Trophoblast cell (in vitro differentiated cells and primary cell): ENCODE results near the gene PDZD7.

Experiments
- DNase-seq, 2 donors: peaks; one replicate each; pipeline ENCODE4 v3.0.0-alpha.2; 2016
- H2AFZ ChIP-seq: 2 replicates; pipeline ENCODE4 v1.6.1; 2013; ENCODE audit warnings: low read length, moderate library complexity, mild to moderate bottlenecking; ENCODE audit not compliant: insufficient read depth, poor library complexity
- H2AK5ac ChIP-seq: 2 replicates; pipeline ENCODE4 v1.6.1; 2013; ENCODE audit warnings: mild to moderate bottlenecking, low read length
- H2BK120ac ChIP-seq: 2 replicates; pipeline ENCODE4 v1.6.1; 2013; ENCODE audit warnings: low read length, mild to moderate bottlenecking, moderate library complexity; ENCODE audit not compliant: insufficient read depth, poor library complexity
- H2BK12ac ChIP-seq: 2 replicates; pipeline ENCODE4 v1.6.1; 2013; ENCODE audit warnings: mild to moderate bottlenecking, low read length, moderate library complexity
- H2BK5ac ChIP-seq: 2 replicates; pipeline ENCODE4 v1.6.1; 2013; ENCODE audit warnings: low read length, low read depth, moderate library complexity, mild to moderate bottlenecking; ENCODE audit not compliant: poor library complexity
- H3K14ac ChIP-seq: 2 replicates; pipeline ENCODE4 v1.6.1; 2013; ENCODE audit warnings: mild to moderate bottlenecking, low read length
- H3K18ac ChIP-seq: 2 replicates; pipeline ENCODE4 v1.6.1; 2013; ENCODE audit warnings: mild to moderate bottlenecking, low read length
- H3K23ac ChIP-seq: 2 replicates; pipeline ENCODE4 v1.6.1; 2013; ENCODE audit warnings: low read length
- H3K27ac ChIP-seq: 2 replicates; pipeline ENCODE4 v1.5.1; 2013; ENCODE audit warnings: low read depth, mild to moderate bottlenecking, inconsistent platforms, low read length, moderate library complexity
- H3K27me3 ChIP-seq: 2 replicates; pipeline ENCODE4 v1.6.1; 2013; ENCODE audit warnings: inconsistent platforms, mild to moderate bottlenecking, low read length, moderate library complexity; ENCODE audit not compliant: insufficient read depth
- H3K36me3 ChIP-seq, 2 experiments: 1 replicate in 1 of 2; 2 replicates in 1 of 2; pipeline ENCODE4 v1.6.1; 2013; ENCODE audit warnings: low read length in 2 of 2, mild to moderate bottlenecking in 2 of 2, moderate library complexity in 1 of 2; ENCODE audit not compliant: insufficient read depth in 2 of 2, control insufficient read depth in 1 of 2
- H3K4ac ChIP-seq: 2 replicates; pipeline ENCODE4 v1.6.1; 2013; ENCODE audit warnings: low read depth, mild to moderate bottlenecking, low read length, moderate library complexity
- H3K4me1 ChIP-seq, 2 experiments: 1 replicate in 1 of 2; 2 replicates in 1 of 2; pipeline ENCODE4 v1.6.1; 2013; ENCODE audit warnings: low read length in 2 of 2, mild to moderate bottlenecking in 2 of 2, moderate library complexity in 1 of 2; ENCODE audit not compliant: insufficient read depth in 2 of 2, control insufficient read depth in 1 of 2
- H3K4me2 ChIP-seq: 2 replicates; pipeline ENCODE4 v1.6.1; 2013; ENCODE audit warnings: inconsistent platforms, mild to moderate bottlenecking, low read length, moderate library complexity
- H3K4me3 ChIP-seq: 2 replicates; pipeline ENCODE4 v1.5.1; 2013; ENCODE audit warnings: mild to moderate bottlenecking, low read depth, low read length, inconsistent platforms
- H3K79me1 ChIP-seq: one replicate; pipeline ENCODE4 v1.6.1; 2013; ENCODE audit warnings: low read length
- H3K79me2 ChIP-seq: 2 replicates; pipeline ENCODE4 v1.6.1; 2013; ENCODE audit warnings: low read length, mild to moderate bottlenecking; ENCODE audit not compliant: control insufficient read depth, insufficient read depth, poor library complexity
- H3K9ac ChIP-seq: 2 replicates; pipeline ENCODE4 v1.6.1; 2013; ENCODE audit warnings: mild to moderate bottlenecking, low read length
- H3K9me3 ChIP-seq: 2 replicates; pipeline ENCODE4 v1.6.1; 2013; ENCODE audit warnings: low read depth, mild to moderate bottlenecking, control low read depth, inconsistent platforms, low read length; ENCODE audit not compliant: insufficient read depth
- H4K12ac ChIP-seq: 2 replicates; pipeline ENCODE4 v1.6.1; 2013; ENCODE audit warnings: low read depth, mild to moderate bottlenecking, low read length, moderate library complexity
- H4K8ac ChIP-seq: 2 replicates; pipeline ENCODE4 v1.6.1; 2013; ENCODE audit warnings: low read depth, mild to moderate bottlenecking, low read length, moderate library complexity
- H4K91ac ChIP-seq: one replicate; pipeline ENCODE4 v1.6.1; 2013; ENCODE audit warnings: low read depth, mild to moderate bottlenecking, low read length, moderate library complexity
- WGBS: extraction: QIAGEN DNeasy Blood & Tissue Kit; methylation state at CpG from one replicate; pipeline ENCODE4 v1.1.7; 2013; ENCODE audit warnings: missing lambda C conversion rate; ENCODE audit not compliant: insufficient read length, insufficient coverage; ENCODE audit errors: extremely low coverage; 5-methylcytosine and 5-hydroxymethylcytosine counted together

Gene PDZD7

DNA sequence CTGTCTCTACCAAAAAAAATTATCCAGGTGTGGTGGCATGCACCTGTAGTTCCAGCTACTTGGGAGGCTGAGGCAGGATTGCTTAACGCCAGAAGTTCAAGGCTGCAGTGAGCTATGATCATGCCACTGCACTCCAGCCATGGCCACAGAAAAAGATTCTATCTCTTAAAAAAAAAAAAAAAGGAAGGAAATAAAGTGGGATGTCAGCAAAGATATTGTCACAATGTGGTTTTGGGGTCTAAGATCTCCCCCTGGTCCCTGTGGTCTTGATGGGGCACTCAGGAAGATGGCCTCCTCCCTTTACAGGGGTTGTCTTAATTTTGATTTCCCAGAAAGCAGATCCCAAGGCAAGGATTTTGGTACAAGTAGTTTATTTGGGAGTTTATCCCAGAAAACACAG lies 23.4 kb upstream of the PDZD7 start:
- no peak overlapping the region for H3K4ac ChIP-seq
- H3K4me3 ChIP-seq: no peak overlapping the region
- no peak overlapping the region for H3K4me2 ChIP-seq
- H4K12ac ChIP-seq: no peak overlapping the region
- no peak overlapping the region for H3K9ac ChIP-seq
- no peak overlapping the region for H2BK120ac ChIP-seq
- peaks cover 6% of the 10 kb centered on the region for H3K27me3 ChIP-seq
- H3K27ac ChIP-seq: no peak overlapping the region
- no peak overlapping the region for H3K23ac ChIP-seq
- no peak overlapping the region for H2AFZ ChIP-seq
- no peak overlapping the region for H3K18ac ChIP-seq
- no peak overlapping the region for H3K14ac ChIP-seq
- H3K79me1 ChIP-seq: no peaks in the 10 kb centered on the region
- H4K91ac ChIP-seq: no peak overlapping the region
- peaks cover 2 to 5% of the 10 kb centered on the region in 2 experiments for H3K4me1 ChIP-seq
- no peak overlapping the region for H2AK5ac ChIP-seq
- no peak for DNase-seq
- no peak overlapping the region for H4K8ac ChIP-seq
- H2BK12ac ChIP-seq: no peak overlapping the region
- no peak overlapping the region for H2BK5ac ChIP-seq
- H3K36me3 ChIP-seq: peaks cover 0 to 3% of the 10 kb centered on the region in 2 experiments
- no peaks in the 10 kb centered on the region for H3K9me3 ChIP-seq
- WGBS: no CpG with 5 or more reads among the region's 1 CpG
- no peaks in the 10 kb centered on the region for H3K79me2 ChIP-seq

DNA sequence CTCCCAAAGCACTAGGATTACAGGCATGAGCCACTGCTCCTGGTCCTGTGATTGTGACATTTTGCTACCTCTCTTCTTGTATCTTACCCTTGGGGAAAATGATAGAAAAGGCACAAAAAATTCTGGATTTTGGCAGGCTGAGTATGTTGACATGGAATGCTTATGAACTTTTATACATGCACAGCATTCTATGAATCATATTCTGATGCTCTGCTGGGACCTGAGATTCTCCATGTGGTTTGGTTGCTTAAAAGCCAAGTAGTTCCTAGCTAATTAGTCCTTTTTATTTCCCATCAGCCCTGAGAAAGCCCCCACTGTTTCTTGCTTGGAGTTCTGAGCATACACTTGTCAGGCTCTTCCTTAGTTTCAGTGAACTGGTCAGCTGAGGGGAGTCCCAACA lies 22.6 kb upstream of the PDZD7 start:
- no peak overlapping the region for H2AK5ac ChIP-seq
- H3K9me3 ChIP-seq: peaks cover 2% of the 10 kb centered on the region
- H3K18ac ChIP-seq: no peak overlapping the region
- no peak overlapping the region for H2BK120ac ChIP-seq
- no peak overlapping the region for H3K23ac ChIP-seq
- no peak overlapping the region for H4K91ac ChIP-seq
- H3K27ac ChIP-seq: no peak overlapping the region
- no peak overlapping the region for H2BK12ac ChIP-seq
- H4K12ac ChIP-seq: no peak overlapping the region
- no peak overlapping the region for H3K9ac ChIP-seq
- H3K79me2 ChIP-seq: no peaks in the 10 kb centered on the region
- no peak overlapping the region for H2AFZ ChIP-seq
- H3K4me2 ChIP-seq: no peak overlapping the region
- no peak overlapping the region for H4K8ac ChIP-seq
- no peak overlapping the region for H3K4ac ChIP-seq
- no peaks in the 10 kb centered on the region for H3K79me1 ChIP-seq
- peaks cover 2 to 5% of the 10 kb centered on the region in 2 experiments for H3K4me1 ChIP-seq
- no peak overlapping the region for H2BK5ac ChIP-seq
- H3K4me3 ChIP-seq: no peak overlapping the region
- no peak for DNase-seq
- H3K36me3 ChIP-seq: peaks cover 0 to 3% of the 10 kb centered on the region in 2 experiments
- no peak overlapping the region for H3K14ac ChIP-seq
- peaks cover 15% of the 10 kb centered on the region for H3K27me3 ChIP-seq

DNA sequence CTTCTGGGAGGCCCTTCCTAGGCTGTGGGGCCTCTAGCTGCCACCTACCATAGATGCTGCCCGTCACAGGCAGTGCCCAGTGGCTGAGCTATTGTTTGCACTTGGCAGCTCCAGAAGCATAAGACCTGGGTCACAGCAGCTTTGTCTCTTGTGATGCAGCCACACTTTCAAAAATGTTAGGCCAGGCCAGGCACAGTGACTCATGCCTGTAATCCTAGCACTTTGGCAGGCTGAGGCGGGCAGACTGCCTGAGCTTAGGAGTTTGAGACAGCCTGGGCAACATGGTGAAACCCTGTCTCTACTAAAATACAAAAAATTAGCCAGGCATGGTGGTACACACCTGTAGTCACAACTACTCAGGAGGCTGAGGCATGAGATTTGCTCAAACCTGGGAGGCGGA lies 21.4 kb upstream of the PDZD7 start:
- H2BK12ac ChIP-seq: no peak overlapping the region
- no peak overlapping the region for H2AFZ ChIP-seq
- no CpG with 5 or more reads among the region's 3 CpGs for WGBS
- H3K4me2 ChIP-seq: no peak overlapping the region
- no peak overlapping the region for H2AK5ac ChIP-seq
- no peak overlapping the region for H4K91ac ChIP-seq
- no peak overlapping the region for H3K27ac ChIP-seq
- no peak overlapping the region for H4K12ac ChIP-seq
- no peaks in the 10 kb centered on the region for H3K79me2 ChIP-seq
- no peak overlapping the region for H3K14ac ChIP-seq
- H3K27me3 ChIP-seq: peaks cover 27% of the 10 kb centered on the region
- H3K9ac ChIP-seq: no peak overlapping the region
- H3K79me1 ChIP-seq: no peaks in the 10 kb centered on the region
- no peak overlapping the region for H4K8ac ChIP-seq
- H3K4me3 ChIP-seq: no peak overlapping the region
- DNase-seq: peak in 1 of 2 donors; percentile 55
- H3K9me3 ChIP-seq: peaks cover 2% of the 10 kb centered on the region
- no peak overlapping the region for H2BK120ac ChIP-seq
- H3K4me1 ChIP-seq: peaks cover 2 to 5% of the 10 kb centered on the region in 2 experiments
- no peak overlapping the region for H3K4ac ChIP-seq
- no peak overlapping the region for H2BK5ac ChIP-seq
- H3K18ac ChIP-seq: no peak overlapping the region
- H3K23ac ChIP-seq: no peak overlapping the region
- peaks cover 0 to 2% of the 10 kb centered on the region in 2 experiments for H3K36me3 ChIP-seq

DNA sequence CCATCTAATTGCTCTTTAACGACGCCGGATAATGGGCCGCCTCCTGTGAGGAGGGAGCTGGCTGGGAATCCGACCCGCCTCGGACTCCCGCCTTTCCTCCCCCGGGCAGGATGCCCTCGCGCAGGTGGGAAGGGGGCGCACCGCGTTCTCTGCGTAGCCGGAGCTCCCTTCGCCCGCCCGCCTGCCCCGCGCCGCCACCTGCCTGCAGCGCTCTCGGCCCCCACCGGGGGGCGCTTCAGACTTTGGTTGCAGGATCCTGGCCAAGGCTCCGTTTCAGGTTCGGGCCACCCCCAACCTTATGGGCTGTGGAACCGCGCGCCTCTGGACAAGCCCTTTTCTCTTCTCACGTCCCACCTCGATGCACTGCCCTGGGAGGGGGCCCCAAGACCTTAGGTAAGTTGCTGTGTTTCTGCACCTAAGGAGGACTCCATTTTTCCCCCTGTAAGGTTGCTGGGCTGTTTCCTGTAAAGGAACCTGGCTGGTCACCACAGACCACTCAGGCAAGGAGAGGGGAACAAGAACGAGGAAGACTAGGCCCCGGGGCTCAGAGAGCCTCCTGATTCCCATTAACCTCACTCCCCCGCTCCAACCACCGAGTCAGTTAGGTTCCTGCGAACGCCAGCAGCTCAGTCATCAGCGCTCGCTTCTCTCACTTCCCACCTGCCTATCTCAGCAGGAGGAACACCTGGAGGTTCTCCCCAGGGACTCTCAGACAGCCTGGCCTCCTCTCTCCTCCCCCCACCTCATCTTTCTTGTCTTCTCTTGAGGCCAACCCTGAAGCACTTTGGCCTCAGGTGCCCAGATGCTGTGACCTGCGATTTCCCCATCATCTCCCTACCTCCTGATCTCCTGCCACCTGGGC lies 19.5 kb upstream of the PDZD7 start:
- H2AK5ac ChIP-seq: no peak overlapping the region
- peaks cover 2 to 5% of the 10 kb centered on the region in 2 experiments for H3K4me1 ChIP-seq
- H3K9ac ChIP-seq: no peak overlapping the region
- no peak overlapping the region for H3K27ac ChIP-seq
- no peak overlapping the region for H2BK12ac ChIP-seq
- H2AFZ ChIP-seq: no peak overlapping the region
- WGBS: no CpG with 5 or more reads among the region's 42 CpGs
- no peak overlapping the region for H3K23ac ChIP-seq
- H3K9me3 ChIP-seq: peaks cover 2% of the 10 kb centered on the region
- no peak overlapping the region for H3K18ac ChIP-seq
- H3K36me3 ChIP-seq: no peaks in the 10 kb centered on the region
- no peak overlapping the region for H3K4me3 ChIP-seq
- no peak overlapping the region for H2BK5ac ChIP-seq
- H3K4me2 ChIP-seq: peak overlapping the region; percentile 29
- no peak overlapping the region for H3K14ac ChIP-seq
- no peak overlapping the region for H4K91ac ChIP-seq
- no peaks in the 10 kb centered on the region for H3K79me1 ChIP-seq
- peak; percentile 52 to 76 for DNase-seq
- no peak overlapping the region for H3K4ac ChIP-seq
- H3K79me2 ChIP-seq: no peaks in the 10 kb centered on the region
- peaks cover 41% of the 10 kb centered on the region for H3K27me3 ChIP-seq
- H4K8ac ChIP-seq: peak overlapping the region; percentile 8
- no peak overlapping the region for H2BK120ac ChIP-seq
- H4K12ac ChIP-seq: peak overlapping the region; percentile 37
